Peyer's patch (tissue), 4 donors: ENCODE measurements around the gene MDN1. TPM values are rescaled to one million over a fixed set of nuclear protein-coding genes. Genes with fewer than 3 reads are reported as not detected.
A peak's percentile ranks its signal among the peaks of the same experiment; 100 is the strongest.

ENCODE experiments used
- DNase-seq, 3 donors: peaks; one replicate each; pipeline ENCODE4 v3.0.0-alpha.2; 2017 to 2019
- H3K27ac ChIP-seq, 4 donors: fragments of 200-600 bp; sonication (generic); one replicate each; pipeline ENCODE4 v1.5.1; 2016 to 2019
- H3K27me3 ChIP-seq, 2 donors: fragments of 200-600 bp; sonication (generic); one replicate each; pipeline ENCODE4 v1.5.1; 2019
- H3K36me3 ChIP-seq, 3 donors: fragments of 200-600 bp; sonication (generic); one replicate each; pipeline ENCODE4 v1.5.1; 2016 to 2019
- H3K4me1 ChIP-seq, 4 donors: fragments of 200-600 bp; sonication (generic); one replicate each; pipeline ENCODE4 v1.5.1; 2016 to 2019
- H3K4me3 ChIP-seq, 4 donors: fragments of 200-600 bp; sonication (generic); 1 replicate in 3 of 4; 2 replicates in 1 of 4; pipeline ENCODE4 v1.5.1; 2016 to 2019; ENCODE audit warnings: mild to moderate bottlenecking in 1 of 4
- H3K9me3 ChIP-seq, 4 donors: fragments of 200-600 bp; sonication (generic); one replicate each; pipeline ENCODE4 v1.5.1; 2016 to 2019; ENCODE audit warnings: mild to moderate bottlenecking in 1 of 4
- POLR2A ChIP-seq, 2 donors: fragments of 450-650 bp; IDR thresholded peaks; one replicate each; pipeline ENCODE4 v1.5.1; 2017; ENCODE audit warnings: antibody characterized with exemption in 2 of 2, mild to moderate bottlenecking in 2 of 2, moderate library complexity in 2 of 2
- total RNA-seq, 4 donors: library from RNA; depleted of rRNA; stranded (reverse); fragments of >200 nt; gene quantifications; one replicate each; pipeline ENCODE4 v1.1.0, GENCODE V29; 2016
- TF ChIP-seq, protein P1 (sequence below), 6 experiments: fragments of 450-650 bp in 4 of 6; fragments of 200-600 bp in 2 of 6; sonication (generic) in 1 of 6; IDR thresholded peaks; one replicate each; pipeline ENCODE4 v1.5.1; 2017 to 2019; ENCODE audit warnings: antibody characterized with exemption in 6 of 6, mild to moderate bottlenecking in 3 of 6, moderate library complexity in 1 of 6

The MDN1 gene
- total RNA-seq, 4 donors from 2014 or later: 19.6 to 62.7 (median 35.5) TPM

DNA sequence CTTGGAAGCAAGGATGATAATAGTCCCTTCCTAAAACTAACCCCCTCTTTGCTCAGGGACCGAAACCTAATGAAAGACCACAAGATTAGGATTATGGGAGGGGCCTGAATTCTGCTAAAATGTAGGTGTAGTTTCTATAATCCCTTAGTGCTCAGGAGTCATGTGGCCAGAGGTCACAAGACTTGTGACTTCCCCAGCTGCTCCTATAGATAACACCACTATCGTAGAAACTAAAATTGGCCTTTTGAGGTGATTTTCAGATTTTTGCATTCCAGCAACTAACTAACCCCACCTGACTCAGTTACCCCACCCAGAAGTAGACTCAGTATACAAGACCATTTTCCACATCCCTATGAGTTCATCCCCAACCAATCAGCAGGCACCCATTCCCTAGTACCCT, 42.1 kb downstream of the MDN1 start:
- DNase-seq: no peak
- Histone ChIP-seq H3K4me3 (no peak overlapping the region), H3K36me3 (peaks cover 0 to 51% (median 0%) of the 10 kb centered on the region in 3 donors), H3K27me3 (no peaks in the 10 kb centered on the region), H3K27ac (no peak overlapping the region), H3K4me1 (no peaks in the 10 kb centered on the region), H3K9me3 (no peaks in the 10 kb centered on the region)
- TF ChIP-seq POLR2A (IDR thresholded peaks at IDR 0.05): no peak
- TF ChIP-seq, protein P1, sequence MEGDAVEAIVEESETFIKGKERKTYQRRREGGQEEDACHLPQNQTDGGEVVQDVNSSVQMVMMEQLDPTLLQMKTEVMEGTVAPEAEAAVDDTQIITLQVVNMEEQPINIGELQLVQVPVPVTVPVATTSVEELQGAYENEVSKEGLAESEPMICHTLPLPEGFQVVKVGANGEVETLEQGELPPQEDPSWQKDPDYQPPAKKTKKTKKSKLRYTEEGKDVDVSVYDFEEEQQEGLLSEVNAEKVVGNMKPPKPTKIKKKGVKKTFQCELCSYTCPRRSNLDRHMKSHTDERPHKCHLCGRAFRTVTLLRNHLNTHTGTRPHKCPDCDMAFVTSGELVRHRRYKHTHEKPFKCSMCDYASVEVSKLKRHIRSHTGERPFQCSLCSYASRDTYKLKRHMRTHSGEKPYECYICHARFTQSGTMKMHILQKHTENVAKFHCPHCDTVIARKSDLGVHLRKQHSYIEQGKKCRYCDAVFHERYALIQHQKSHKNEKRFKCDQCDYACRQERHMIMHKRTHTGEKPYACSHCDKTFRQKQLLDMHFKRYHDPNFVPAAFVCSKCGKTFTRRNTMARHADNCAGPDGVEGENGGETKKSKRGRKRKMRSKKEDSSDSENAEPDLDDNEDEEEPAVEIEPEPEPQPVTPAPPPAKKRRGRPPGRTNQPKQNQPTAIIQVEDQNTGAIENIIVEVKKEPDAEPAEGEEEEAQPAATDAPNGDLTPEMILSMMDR (IDR thresholded peaks at IDR 0.05): no peak

DNA sequence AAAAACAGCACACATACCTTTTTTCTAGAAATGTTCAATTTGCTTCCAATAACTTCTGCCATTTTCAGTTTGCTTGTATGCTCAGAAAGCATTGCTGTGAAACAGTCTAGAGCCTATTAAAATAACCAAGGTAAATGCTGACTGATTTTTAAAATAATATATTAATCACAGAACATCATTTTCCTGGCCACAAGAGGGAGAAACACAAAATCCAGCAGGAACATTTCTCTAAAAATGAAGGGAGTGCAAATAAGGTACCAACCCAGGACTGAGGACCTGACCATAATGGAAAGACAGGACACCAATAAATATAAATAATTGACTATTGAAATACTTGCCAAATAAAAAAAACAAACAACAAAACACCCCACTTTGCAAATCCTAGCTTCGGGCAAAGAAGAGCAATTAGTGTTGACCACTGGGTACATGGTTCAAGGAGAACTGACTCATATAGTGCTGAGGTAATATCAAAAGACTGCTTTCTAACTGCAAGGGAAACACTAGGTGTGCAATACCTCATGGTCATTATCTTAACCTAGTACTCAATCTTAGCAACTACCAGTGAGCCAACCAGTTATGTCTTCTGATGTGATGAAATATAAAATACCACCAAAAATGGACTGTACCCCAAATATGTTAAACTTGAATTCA, 42.9 kb downstream of the MDN1 start:
- Histone ChIP-seq H3K36me3 (peaks cover 0 to 51% (median 0%) of the 10 kb centered on the region in 3 donors), H3K4me3 (no peak overlapping the region), H3K27ac (no peak overlapping the region), H3K27me3 (no peaks in the 10 kb centered on the region), H3K9me3 (no peaks in the 10 kb centered on the region), H3K4me1 (no peaks in the 10 kb centered on the region)
- no peak for DNase-seq
- no peak for TF ChIP-seq POLR2A (IDR thresholded peaks at IDR 0.05)
- TF ChIP-seq, protein P1 (IDR thresholded peaks at IDR 0.05): peak in 1 of 6 experiments; percentile 15

DNA sequence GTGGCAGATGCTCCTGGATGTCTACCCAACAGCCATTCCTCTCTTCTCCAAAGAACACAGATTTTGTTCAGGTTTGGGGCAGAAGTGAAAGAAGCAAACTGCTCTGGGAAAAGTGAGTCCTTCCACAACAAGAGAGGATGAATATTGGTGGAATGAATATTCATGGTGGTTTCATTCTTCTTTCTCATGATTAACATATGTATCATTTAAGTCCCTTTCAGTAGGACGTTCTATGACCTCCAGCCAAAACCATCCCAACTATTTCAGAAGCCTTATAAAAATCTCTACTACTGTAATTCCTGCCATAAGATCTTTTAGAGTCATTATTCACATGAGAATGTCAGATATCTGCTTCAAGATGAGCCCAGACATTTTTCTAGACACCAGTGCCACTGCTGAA, 44.4 kb downstream of the MDN1 start:
- H3K36me3 ChIP-seq: peaks cover 0 to 51% (median 0%) of the 10 kb centered on the region in 3 donors
- H3K4me1 ChIP-seq: no peaks in the 10 kb centered on the region
- no peaks in the 10 kb centered on the region for H3K27me3 ChIP-seq

DNA sequence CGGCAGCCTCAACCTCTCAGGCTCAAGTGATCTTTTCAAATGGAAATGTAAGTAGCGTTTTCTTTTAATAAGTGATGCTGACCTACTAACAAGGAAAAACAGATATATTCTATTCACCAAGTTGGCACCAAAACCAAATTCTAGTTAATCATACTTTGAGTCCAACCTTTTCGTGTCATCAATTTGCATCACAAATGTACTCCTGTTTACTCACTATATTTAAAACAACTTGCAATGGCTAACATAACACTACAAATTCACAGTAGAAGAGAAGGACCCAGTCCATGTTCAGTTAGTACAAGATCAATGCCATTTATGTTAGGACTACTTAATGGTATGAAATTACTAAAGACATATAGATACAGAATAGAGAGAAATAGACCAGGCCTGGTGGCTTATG, 50.0 kb downstream of the MDN1 start:
- DNase-seq: no peak
- TF ChIP-seq POLR2A (IDR thresholded peaks at IDR 0.05): no peak
- TF ChIP-seq, protein P1 (IDR thresholded peaks at IDR 0.05): no peak
- H3K36me3 ChIP-seq: peaks cover 0 to 64% (median 0%) of the 10 kb centered on the region in 3 donors
- H3K27ac ChIP-seq: no peak overlapping the region
- H3K4me1 ChIP-seq: no peaks in the 10 kb centered on the region
- no peak overlapping the region for H3K4me3 ChIP-seq
- H3K27me3 ChIP-seq: no peaks in the 10 kb centered on the region
- no peaks in the 10 kb centered on the region for H3K9me3 ChIP-seq

More for the DNA sequence above, 44.4 kb downstream of the MDN1 start:
- TF ChIP-seq POLR2A (IDR thresholded peaks at IDR 0.05): no peak
- TF ChIP-seq, protein P1 (IDR thresholded peaks at IDR 0.05): no peak
- H3K9me3 ChIP-seq: no peaks in the 10 kb centered on the region
- no peak overlapping the region for H3K4me3 ChIP-seq
- no peak overlapping the region for H3K27ac ChIP-seq
- DNase-seq: no peak

DNA sequence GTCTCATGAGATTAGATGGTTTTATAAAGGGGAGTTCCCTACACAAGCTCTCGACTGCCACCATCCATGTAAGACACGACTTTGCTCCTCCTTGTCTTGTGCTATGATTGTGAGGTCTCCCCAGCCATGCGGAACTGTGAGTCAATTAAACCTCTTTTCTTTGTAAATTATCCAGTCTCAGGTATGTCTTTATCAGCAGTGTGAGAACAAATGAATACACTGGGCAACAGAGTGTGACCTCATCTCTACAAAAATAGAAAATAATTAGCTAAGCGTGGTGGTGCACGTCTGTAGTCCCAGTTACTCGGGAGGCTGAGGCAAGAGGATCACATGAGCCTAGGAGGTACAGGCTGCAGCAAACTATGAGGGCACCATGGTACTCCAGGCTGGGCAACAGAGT, 51.3 kb downstream of the MDN1 start:
- TF ChIP-seq, protein P1 (IDR thresholded peaks at IDR 0.05): no peak
- no peak for TF ChIP-seq POLR2A (IDR thresholded peaks at IDR 0.05)
- Histone ChIP-seq H3K27ac (no peak overlapping the region), H3K9me3 (no peaks in the 10 kb centered on the region), H3K4me1 (no peaks in the 10 kb centered on the region), H3K4me3 (no peak overlapping the region), H3K27me3 (no peaks in the 10 kb centered on the region), H3K36me3 (peaks cover 0 to 60% (median 0%) of the 10 kb centered on the region in 3 donors)
- DNase-seq: no peak
